HG03060 (cell line): ENCODE data around the gene CLDND1.

Experiments used
- ATAC-seq: cut with Tn5 transposase; IDR thresholded peaks from one replicate; pipeline ENCODE4 v1.9.1; 2021; ENCODE audit warnings: low read depth, moderate number of reproducible peaks; ENCODE audit not compliant: unreplicated experiment

CLDND1 gene

DNA sequence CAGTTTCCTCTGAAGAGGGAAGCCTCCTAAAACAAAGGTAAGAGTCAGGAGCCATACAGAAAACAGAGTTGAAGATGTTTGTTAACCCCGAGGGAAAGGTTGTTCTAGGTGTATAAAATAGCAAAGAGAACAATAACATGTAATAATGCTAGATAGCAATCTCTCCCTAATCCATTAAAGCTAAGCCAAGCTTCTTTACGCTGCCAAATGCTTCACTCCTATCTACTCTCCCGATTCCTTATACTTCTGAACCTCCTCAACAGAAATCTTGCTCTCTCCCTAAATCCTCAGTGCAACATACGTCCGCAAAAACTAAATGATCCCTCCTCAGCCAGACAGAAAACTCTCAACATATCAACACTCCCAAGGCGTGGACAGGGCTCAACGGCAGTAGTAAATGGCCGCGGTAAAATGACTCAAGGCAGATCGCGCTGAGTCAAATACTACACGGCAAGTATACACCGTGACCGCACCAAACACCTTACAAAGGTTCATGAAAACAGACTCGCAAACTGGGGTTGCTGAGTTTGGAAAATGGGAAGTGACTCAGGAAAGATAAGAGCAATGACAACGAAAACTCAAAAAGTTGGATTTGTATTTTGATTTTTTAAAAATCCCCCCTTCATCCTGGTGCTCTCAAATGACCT is 682 bp downstream of the CLDND1 start:
- peak; percentile 21 for ATAC-seq

DNA sequence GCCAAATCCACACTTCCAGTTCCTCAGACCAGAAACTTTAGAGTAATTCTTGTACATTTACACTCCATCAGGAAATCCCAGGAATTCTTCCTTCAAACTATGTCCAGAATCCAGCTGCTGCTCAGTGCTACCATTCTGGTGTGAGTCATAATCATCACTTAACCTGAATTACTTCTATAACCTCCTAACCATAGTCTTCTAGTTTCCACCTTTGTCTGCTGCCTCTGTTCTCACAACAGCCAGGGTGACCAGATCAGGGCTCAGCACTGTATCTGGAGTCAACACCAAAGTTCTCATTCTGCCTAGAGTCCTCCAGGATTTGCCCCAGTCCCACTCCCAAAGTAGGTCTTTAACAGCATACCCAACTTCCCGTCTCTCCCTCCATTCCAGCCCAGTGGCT is 3.4 kb downstream of the CLDND1 start:
- no peak for ATAC-seq

DNA sequence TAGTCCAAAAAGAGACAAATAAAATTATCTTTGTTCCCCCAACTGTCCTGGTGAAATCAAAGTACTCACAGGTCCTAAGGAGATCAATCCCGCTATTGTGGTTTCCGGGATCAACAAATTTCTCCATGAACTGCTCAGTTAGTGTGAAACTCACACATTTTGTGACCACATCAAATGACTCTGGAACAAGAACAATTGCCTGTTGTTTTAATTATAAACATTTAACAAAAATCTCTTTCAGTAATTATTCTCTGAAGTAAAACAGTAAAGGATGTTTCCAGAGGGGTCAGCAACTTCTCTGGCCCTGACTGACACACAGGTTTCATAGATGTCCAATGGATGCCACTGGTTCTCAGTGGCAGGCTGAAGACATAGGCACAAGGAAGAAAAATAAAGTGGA is 3.9 kb downstream of the CLDND1 start:
- no peak for ATAC-seq

DNA sequence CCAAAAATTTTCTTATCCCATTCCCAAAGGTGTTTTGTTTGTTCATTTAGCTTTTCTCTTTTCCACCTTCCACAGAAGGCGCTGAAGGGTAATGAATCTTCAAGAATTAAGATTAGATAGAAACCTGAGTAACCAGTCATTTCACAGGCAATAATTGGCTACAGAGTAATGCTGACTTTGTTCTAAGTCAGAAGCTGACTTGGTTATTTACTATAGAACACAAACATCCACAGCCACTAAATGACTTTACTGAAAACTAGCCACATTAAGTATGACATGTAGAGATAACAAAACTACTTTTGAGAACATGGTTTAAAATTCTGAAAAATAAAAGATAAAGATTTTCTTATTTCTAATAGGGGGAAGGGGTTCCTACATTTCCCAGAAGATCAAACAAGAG is 7.8 kb downstream of the CLDND1 start:
- ATAC-seq: no peak

DNA sequence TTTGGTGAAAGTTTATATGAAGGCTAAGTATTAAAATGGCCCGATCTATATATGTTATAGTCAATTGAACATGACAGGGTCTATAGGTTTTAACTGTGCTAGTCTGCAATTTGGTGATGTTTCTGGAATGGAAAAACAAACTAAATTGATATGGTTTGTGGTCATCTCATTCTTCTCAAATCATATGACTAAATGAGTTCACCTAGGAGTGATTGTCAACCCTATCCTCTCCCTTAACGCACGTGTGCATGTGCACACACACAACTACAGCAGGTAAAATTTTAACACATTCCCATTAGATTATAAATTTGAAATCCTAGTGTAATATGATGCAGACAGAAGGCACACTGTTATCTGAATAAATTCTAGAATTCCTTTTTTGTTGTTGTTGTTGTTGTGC is 9.0 kb downstream of the CLDND1 start:
- no peak for ATAC-seq

DNA sequence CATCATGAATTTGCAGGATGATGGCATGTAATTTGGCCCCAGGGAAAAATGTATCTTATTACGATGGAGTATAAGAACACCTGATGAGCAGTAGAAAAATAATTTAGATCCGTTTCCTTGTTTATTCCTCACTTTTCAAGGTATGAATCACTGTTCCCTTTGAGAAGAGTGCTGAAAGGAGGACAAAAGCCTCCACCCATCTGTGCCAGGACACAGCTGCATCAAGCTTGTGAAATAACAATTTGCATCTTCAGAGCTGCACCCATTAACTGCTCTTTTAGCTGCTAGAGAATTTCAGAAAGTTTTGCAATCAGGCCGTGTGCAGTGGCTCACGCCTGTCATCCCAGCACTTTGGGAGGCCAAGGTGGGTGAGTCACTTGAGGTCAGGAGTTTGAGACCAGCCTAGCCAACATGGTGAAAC is 9.6 kb downstream of the CLDND1 start:
- ATAC-seq: no peak

DNA sequence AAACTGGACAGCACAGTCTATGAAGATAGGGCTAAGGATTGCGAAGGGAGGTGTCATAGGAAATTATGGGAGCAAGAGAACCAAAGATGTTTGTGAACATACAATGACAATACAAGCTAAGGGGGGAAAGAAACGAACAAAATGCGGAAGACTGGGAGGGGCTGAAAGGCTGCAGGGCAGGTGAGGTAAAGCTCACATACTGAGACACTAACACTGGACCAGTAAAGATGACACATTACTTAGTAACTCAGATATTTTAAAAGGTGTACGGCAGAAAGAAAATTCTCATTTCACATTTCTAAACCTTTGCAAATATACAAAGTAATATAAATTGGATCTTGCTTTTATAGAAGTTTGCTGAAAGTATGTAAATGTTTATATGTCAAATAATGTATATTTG is 10.1 kb downstream of the CLDND1 start:
- no peak for ATAC-seq

DNA sequence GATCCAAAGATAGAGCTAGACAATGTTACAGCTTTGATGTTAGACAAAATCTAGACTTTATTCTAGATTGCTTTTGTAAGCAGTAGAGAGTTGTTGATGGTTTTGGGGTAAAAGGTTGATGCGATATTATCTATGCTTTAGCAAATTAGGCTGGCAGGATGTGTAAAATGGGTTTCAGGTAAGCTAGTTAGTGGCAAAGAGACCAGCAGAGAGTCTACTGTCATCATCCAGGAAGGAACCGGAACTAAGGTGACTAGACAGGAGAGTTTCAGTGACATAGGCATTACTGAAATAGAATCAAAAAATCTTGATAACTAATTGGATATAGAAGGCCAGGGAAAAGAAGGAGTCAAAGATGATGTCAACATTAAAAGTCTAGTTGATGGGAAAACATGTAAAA is 14.1 kb downstream of the CLDND1 start:
- no peak for ATAC-seq

DNA sequence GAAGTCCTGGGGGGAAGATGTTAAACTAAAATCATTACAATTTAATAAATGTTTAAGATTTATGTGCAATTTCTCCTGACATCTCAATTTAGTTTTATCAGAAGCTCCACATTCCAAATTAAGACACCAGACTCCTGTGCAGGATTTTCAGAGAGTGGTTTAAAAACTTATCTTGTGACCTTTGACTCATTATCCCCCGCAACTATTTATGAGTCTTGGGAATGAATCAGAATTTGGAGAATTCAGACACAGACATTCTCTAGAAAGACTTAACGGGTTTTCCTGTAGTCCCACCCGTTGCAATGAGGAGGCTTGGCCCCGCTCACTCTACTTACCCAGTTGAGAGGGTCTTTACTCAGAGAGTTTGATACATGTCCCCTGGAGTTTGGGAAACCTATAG is 18.2 kb downstream of the CLDND1 start:
- ATAC-seq: no peak

DNA sequence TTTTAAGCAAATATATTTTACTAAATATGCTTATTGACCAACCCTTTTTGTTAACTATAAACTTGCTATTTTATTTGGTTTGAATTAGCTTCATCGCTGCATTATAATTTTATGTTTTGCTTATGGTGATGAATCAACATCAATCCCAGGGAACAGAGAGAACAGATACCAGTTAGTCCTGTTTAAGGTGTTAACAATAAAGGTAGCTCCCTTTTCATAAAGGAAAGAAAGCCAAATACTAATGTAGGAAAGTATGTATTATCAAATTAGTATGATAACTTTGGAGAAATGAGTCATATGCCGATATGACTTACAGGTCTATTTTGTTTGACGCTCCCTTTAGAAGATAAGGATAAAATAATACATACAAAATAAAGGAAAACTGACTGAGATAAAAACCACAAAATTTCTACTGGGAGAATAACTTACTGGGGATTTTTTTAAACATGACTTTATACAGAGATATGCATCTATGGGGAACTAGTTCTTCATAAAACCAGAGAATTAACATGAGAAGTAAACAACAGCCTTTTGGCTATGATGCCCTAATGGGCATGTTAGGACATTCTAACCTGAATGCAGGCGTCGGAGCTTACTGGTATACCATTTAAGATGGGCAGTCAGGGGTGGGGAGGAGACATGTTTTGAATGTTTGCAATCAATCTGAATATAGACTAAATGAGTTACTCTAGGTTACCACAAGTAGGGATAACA is 20.7 kb downstream of the CLDND1 start:
- ATAC-seq: no peak

DNA sequence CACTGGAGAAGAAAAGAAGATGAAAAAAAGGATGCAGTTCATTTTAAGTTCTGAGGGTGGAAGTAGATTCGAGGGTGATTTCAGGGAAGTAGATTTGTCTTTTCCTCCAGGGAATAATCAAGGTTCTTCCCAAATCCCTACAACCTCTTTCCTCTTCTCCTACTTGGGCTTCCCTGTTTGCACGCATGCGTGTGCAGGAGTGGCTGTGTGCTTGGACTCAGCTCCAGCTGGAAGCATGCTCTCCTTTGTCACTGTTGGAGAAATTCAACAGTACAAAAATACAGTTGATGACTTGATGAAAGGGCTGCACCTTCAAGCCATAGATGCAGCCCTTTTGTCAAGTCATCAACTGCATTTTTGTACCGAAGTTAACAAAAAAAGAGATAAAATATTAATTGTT is 21.4 kb downstream of the CLDND1 start:
- ATAC-seq: no peak

DNA sequence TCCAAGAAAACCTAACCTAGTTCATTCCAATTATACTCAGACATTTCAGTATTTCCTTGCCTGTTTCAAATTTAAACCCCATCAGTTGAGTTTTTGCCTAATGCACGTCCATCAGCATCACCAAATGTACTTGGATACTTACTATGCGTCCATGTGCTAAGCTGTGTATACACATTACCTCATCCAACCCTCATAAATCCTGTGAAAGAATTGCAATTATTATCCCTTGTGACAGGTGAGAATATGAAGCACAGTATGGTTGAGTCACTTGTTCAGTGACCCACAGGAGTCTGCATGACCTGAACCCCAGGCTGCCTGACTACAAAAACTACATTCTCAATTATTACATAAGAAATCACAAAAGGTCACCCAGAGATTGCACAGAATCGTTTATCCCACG is 22.7 kb downstream of the CLDND1 start:
- no peak for ATAC-seq

DNA sequence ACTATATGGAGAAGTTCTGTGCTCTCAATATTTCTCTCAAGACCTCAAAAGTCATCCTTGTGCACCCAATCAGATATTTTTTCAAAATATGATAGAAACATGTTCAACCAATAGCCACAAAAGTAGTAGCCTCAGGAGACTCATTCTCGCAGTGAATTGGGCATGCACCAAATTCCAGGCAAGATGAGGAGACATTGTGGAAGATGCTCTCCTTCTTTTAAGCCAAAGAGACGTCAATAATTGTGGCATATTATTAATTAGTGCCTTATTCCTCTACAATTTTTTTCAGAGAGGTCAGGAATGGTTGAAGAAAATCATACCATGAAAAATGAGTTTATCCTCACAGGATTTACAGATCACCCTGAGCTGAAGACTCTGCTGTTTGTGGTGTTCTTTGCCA is 25.3 kb downstream of the CLDND1 start, which contains the start of gene OR5K2:
Gene OR5K2 (plus strand): TSS at position 301 of the 400 bp plus-strand sequence. CDS start 0 bp downstream, at position 301.
- no peak for ATAC-seq

DNA sequence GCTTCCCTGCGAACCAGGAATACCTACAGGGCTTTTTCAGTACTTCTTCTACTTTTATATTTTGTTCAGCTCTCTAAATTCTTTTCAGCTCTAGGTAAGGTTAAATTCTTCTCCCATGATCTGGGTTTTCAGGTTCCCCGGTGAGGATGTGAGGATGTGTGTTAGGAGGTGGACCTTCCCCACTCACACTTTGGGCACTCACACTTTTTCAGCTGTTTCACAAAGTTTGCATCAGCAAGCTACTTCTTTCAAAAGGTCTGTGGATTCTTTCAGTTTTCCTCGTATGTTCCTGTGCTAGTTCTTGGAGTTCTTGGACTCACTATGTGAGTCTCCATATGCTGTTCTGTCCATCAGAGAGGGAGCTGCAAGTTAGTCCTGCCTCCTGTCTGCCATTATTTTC is 39.1 kb downstream of the CLDND1 start:
- ATAC-seq: no peak

DNA sequence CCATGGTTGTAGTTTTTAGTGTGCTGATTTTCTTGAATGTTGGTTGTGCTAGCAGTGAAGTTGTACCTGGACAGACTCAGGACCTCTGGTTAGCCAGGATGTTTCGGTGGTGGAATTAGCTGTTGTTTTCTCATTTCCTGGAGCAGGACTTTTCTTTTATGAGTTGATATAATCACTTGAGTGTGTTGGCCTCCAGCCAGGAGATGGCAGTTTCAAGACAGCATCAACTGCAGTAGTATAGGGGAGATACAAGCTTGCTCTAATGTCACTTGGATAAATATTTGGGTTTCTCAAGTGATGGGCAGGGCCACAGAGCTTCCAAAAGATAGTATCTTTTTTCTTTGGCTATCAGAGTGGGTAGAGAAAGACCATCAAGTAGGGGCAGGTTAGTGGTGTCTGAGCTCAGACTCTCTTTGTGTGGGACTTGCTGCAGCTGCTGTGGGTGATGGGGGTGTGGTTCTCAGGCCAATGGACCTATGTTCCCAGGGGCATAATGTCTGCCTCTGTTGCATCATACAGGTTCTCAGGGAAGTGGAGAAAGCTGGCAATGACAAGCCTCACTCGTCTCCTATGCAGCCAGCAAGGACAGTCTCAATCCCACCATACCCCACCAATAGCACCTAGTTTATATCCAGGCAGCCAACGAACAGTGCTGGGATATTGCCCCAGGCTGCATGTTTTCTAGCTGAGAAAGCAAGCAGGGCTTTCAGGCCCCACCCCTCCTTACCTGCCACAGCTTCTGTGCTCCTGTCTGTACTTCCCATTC is 39.8 kb downstream of the CLDND1 start:
- ATAC-seq: no peak
